Activated gamma-delta T cell treated with Interleukin-2 at 50 U/mL for 16 hours (primary cell): Measurements from ENCODE around the gene CST8.
"Not testable (repeated sequence)": the region's sequence is repeated elsewhere in the genome, so short reads cannot be mapped to it uniquely, and the experiment has no call there.

ENCODE experiments used
- DNase-seq: peaks from one replicate; pipeline ENCODE4 v3.0.0-alpha.2; 2020

CST8 gene, protein sequence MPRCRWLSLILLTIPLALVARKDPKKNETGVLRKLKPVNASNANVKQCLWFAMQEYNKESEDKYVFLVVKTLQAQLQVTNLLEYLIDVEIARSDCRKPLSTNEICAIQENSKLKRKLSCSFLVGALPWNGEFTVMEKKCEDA

DNA sequence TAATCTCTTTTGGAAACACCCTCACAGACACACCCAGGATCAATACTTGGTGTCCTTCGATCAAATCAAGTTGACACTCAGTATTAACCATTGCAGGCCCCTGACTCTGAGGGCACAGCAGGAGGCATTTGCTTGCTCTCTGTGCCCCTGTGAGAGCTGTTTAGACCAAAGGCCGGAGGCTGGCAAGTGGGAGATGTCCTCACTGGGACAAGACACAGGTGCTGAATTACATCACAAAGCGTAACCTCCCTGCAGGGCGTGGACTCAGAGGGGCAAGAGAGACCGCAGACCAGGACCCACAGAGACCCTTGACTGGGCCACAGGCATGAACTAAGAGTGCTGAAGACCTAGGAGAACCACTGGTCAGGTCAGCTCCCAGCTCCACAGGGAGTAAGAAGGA is at the start of gene CST8:
CST8 (plus strand) TSS at position 301 of the 400 bp plus-strand sequence. CDS start 551 bp downstream, outside the sequence.
- DNase-seq: no peak

DNA sequence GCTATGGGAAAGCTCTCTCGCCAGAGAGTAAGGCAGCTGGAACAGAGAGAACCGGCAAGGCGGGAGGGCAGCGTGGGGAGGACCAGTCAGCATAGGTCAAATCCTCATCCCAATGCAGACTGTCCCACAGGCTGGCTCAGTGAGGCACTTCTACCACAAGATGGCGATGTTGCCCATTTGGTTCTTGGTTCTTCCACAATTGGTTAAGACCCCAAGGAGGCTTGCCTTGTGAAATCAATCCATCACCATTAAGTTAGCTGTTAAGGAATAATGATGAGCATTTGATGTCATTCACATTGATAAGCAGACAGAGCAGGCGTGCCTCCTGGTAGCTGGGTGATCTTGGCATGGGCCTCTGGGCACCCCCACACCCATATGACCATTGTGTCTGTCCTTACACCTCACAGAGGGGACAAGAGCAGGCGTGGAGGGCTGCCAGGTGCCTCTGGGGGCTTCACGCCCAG is 49.0 kb upstream of the CST8 start:
- DNase-seq: peak; percentile 61

DNA sequence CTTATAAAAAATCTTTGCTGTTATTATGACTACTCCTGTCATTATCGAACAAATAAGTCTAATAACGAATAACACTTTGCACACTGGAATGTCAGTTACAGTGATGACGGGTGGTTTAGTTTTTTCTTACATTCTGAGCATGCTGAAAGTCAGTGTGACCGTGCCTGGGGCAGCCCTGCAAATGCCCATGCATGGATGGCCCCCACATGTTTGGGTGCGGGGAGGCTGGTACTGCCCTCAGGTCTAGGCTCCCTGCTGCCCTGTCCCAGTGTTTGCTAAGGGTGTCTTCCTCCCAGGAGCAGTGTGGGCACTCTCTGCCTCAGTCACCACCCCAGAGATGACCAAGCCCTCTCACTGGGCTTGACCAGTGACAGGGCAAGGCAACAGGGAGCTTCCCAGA is 48.5 kb upstream of the CST8 start:
- DNase-seq: no peak

DNA sequence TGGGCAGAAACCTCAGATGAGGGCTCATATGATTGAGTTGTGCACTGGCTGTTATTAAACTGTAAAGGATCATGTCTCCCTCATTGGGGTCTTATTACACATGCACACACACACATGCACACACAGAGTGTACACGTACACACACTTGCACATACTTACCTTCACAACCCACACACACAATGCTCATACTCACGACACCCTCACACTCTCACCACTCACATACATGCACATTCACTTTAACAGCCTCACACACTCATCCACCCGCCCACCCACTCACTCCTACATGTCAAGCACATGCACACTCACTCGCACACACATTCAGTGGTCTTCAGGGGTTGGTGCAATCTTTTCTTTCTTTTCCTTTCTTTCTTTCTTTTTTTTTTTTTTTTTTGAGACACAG is 46.1 kb upstream of the CST8 start:
- no peak for DNase-seq

DNA sequence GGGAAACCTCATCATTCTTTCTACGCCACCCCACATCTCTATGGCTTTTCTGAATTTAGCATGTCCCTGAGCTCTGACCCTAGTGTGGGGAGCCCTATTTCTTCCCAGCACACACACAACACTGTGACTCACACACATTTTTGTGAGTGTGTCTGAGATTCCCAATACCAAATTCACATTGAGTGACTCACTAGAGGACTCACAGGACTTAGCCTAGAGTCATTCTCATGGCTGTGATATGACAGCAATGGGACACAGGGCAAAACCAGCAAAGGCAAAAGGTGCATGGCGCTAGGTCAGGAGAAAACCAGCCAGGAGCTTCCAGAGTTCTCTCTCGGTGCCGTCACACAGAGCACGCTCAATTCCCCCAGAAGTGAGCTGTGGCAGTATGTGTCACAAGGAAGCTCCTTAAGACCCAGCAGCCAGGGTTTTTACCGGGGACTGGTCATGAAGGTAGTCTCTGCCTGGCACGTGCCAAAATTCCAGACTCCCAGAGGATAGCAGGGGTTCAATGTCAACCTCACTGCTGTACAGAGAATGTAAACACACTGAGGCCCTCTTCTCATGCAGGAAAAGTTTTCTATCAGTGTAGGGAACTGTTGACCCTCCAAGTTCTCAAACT is 45.2 kb upstream of the CST8 start:
- DNase-seq: no peak

DNA sequence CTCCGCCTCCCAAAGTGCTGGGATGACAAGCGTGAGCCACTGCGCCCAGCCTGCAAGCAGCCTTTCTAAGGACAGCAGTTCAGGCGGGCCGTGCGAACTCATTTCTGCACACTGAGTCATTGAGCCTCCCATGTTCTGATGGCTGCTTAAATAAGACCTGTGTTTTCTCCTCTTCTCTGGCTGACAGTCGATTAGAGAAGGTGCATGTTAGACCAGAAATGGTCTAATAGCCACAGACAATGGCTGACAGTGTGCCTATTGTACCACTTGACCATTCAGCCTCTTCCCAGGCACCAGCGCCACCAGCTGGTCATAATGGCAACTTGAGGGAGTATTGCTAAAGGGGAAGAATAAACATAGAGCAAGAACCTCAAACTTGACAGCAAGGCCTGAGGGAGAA is 44.4 kb upstream of the CST8 start:
- DNase-seq: no peak

DNA sequence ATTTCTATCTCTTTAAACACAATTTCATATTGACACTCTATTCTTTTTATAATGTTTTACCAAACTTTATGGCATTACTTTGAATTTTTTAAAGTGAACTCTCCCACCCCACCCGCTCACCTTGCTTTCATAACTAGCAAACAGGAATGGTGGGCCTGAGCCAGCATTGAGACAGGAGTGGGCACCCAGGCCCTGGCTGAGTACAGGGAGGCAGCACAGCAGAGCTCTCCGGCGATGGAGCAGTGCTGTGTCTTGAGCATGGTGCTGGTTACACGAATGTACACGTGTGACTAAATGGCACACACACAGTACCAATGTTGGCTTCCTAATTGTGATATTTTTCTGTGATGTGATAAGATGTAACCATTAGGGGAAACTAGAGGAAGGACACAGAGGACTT is 42.8 kb upstream of the CST8 start:
- DNase-seq: no peak

DNA sequence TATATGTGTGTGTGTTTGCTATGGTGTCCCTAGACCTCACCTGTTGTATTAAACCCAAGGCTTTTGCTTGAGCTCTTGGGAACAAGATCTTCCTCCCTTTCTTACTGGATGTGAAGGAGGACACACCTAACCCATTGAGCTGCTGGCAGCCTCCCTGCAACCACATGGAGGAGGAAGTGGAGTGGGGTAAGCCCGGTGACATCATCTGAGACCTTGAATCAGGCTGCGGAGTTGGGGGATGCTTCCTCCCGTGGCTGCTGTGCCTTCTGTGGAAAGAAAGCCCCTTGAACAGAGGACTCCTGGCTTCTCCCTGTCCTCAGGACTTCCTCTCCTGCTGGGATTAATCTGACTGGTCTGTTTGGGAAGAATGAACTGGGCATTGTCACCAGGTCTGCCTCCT is 41.5 kb upstream of the CST8 start:
- DNase-seq: no peak

DNA sequence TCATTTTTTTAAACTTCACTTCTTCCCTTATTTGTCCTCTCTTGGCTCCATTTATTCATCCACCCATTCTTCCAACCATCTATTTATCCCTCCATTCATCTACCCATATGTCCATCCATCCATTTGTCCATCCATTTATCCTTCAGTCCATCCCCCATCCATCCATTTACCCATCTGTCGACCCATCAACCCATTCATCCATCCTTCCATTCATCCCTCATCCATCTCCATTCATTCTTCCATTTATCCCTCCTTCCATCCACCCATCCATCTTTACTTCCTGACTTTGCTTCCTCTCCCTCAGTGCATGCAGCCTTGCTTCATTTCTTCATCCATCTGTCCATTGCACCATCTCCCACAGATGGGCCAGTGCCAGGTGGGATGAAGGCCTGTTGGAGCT is 40.0 kb upstream of the CST8 start:
- no peak for DNase-seq

DNA sequence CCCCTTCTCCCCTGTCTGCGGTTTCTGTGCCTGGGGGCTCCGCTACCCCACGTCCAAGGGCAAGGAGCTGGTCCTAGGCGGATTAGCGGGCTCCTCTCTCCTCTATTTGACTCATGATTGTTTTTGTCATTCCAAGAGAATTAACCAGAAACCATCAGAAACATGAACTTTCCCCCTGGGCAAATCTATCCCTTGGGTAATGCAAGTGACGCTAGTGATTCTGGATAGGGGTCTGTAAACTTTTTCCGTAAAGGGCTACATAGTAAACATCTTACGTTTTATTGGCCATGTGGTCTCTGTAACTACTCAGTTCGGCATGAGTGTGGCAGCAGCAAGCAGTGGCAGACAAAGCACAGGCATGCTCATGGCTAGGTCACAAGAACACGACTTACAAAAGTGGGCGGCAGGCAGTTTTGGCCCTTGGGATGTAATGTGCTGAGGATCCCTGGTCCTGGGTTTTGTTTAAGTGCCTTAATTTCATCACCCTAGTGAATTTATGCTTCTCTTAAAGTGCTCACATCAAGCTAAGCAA is 38.9 kb upstream of the CST8 start:
- DNase-seq: no peak

DNA sequence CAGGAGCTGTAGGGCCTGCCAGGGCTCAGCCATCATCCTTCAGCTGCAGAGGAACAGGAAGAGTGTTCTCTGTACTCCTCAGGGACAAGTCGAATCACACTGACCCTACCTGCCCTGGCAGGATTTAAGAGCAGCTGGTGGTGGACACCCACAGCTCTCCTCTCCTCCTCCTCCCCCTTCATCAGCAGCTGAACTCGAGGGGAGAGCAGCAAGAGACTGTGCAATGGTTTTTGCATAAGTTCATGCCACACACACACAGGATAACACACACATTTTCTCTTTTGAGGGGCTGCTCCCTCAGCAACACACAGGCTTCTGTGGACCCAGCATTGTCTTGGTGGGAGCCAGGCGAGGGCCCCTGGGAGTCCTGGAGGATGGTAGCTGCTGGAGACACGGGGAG is 38.1 kb upstream of the CST8 start, which contains the start of gene CST11:
CST11 (minus strand) TSS at position 101 of the 400 bp plus-strand sequence; CDS start at position 36, 65 bp downstream.
- DNase-seq: no peak

DNA sequence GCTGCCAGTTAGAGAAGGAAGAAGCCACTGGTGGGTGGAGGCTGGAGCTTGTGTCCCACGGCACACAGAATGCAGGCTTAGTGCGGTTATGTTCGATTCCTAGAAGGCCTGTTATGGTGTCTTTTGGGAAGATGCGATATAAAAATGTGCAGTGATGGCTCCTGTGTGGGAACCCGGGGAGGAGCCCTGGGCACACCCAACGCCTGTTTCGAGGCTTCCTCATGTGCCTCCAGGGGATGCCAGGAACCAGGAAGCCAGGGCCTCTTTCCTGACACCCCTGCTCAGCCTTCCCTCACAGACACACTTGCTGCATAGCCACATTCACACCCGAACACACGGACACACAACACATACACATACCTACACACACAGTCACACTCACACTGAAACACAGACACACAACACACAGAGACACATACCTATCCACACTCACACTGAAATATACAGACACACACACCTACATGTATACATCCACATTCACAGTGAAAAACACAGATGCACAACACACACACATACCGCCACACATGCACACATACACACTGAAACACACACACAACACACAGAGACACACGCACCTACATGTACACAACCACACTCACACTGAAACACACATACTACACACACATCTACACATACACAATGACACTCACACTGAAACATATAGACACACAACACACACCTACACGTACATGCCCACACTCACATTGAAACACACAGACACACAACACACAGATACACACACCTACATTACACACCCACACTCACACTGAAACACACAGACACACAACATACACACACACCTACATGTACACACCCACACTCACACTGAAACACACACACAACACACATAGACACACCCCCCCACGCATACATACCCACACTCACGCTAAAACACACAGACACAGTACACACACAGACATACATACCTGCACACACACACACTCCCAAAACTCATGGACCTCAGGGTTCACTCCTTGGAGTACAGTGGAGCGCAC is 37.1 kb upstream of the CST8 start:
- no peak for DNase-seq

DNA sequence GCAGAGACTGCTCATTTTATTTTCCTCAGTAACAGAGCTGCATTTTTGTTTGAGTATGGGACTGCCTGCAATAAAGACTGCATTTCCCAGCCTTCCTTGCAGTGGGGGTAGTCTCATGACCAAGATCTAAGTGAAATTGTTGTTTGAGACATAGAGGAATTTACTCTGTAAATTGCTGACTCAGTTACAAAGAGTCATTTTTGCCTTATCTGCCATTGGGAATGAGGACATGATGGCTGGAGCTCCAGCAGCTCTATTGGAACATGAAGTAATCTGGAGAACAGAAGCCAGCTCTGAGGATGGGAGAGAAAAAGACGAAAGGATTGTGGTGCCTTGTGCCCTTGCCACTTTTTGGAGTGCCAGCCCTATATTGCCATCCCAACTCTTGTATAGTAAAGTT is 36.1 kb upstream of the CST8 start:
- DNase-seq: no peak

DNA sequence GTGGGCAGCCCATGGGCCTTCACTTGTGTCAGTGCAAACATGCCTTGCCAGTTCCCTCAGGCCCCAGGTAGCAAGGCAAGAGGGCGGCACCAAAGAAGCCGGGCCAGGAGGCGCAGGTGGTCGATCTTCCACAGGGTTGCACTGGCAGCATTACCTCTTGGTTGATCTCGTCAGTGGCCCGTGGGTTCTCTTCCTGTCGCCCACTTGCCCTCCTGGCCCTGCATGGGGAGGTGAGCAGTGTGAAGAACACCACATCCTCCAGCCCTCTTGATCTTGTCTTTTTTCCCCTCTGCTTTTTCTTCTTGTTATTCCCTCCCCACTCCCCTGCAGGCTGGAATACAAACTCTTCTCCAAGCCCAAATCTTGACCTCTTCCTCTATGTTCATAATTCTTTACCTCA is 35.3 kb upstream of the CST8 start:
- DNase-seq: no peak

DNA sequence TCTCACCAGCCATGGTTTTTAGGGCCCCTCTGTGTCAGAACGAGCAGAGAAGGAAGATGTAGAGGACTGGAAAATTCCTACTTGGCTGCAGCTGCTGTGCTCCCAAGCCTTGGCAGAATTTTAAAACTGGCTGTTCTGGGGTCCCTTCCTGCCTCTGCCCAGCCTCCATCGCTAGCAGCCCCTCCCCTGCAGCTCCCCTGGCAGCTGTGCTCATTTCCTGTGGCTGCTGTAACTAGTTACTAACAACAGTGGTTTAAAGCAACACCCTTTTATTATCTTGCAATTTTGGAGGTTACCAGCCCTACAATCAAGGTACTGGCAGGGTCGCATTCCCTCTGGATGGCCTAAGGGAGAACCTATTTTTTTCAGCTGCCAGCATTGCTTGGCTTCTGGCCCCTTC is 34.5 kb upstream of the CST8 start:
- no peak for DNase-seq

DNA sequence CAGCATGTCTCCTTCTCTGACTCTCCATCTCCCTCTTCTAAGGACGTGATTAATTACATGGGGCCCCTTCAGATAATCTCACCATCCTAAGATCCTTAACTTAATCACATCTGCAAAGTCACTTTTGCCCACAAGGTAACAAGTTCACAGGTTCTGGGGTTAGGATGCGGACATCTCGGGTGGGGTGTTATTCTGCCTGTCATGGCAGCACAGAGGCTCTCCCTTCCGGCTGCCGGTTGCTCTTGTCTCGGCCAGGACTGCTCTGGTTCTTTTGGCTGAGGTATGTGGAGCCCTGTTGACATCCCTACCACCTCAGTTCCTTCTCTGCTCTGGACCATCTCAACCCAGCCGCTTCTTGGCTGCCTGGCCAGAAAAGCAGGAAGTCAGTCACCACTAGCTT is 34.0 kb upstream of the CST8 start:
- DNase-seq: no peak

DNA sequence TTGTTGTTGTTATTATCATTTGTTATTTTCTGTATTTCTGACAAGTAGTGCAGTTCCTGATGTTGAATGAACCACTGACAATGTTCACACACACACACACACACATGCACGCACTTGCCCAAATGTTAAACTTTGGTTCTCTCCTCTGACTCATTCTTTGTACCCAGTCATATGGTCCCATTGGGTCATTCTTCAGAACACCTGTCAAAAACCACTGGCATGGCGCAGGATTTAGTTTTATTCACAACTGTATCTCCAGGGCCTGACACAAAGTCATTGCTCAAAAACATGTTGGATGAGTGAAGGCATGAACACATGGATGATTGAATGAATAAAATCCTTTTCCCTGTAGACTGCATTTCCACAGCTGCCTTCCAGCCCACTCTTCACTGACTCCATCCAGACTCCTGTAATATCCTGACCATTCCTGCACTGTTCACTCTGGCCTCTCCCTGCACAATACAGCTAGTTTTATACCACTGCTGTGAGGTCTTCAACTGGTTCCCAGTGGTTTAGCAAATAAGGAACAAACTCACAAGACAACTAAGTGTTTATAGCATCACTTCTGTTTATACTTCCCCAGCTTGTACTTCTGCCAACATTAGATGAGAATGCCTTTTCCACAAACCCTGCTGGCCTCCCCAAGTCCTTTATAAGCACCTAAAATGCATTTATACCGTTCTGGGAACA is 31.3 kb upstream of the CST8 start:
- no peak for DNase-seq

DNA sequence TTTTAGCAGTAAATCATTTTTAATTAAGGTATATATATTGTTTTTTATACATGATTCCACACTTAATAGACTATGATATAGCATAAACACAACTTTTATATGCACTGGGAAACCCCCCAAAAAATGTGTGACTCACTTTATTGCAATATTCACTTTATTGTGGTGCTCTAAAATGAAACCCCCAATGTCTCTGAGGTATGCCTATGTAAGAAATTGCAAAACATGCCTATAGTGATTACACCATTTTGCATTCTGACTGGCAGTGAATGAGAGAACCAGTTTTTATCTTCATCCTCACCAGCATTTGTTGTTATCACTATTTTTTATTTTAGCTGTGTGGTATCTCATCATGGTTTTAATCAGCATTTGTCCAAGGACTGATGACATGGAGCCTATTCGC is 29.7 kb upstream of the CST8 start:
- DNase-seq: no peak

DNA sequence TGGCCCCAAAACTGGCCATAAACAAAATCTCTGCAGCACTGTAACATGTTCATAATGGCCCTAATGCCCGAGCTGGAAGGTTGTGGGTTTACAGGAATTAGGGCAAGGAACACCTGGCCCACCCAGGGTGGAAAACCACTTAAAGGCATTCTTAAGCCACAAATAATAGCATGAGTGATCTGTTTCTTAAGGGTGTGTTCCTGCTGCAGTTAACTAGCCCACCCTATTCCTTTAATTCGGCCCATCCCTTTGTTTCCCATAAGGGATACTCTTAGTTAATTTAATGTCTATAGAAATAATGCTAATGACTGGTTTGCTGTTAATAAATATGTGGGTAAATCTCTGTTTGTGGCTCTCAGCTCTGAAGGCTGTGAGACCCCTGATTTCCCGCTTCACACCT is 24.0 kb upstream of the CST8 start:
- DNase-seq: not testable (repeated sequence)

DNA sequence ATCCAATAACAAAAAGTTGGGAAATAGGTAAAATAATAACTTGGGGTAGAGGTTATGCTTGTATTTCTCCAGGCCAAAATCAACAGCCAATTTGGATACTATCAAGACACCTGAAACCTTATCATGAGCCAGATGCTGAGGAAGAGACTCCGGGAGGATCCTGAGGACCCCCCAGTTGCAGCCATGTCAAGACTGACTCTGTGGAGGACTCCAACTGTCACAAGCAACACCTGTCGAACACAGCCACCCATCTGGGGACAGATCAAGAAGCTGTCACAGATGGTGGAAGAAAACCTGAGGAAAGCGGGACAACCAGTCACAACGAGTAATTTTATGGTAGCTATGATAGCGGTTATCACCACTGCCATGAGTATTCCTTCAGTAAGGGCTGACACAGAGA is 18.6 kb upstream of the CST8 start:
- not testable (repeated sequence) for DNase-seq

DNA sequence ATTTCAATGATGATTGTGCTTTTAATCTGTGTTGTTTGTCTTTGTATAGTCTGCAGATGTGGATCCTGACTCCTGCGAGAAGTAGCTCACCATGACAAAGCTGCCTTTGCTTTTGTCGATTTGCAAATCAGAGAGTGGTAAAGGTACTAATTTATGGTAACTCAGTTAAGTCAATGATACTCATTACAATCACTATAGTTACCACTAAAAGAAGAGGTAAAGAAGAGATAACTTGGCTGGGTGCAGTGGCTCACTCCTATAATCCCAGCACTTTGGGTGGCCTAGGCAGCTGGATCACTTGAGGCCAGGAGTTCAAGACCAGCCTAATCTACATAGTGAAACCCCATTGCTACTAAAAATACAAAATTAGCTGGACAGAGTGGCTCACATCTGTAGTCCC is 17.6 kb upstream of the CST8 start:
- not testable (repeated sequence) for DNase-seq

DNA sequence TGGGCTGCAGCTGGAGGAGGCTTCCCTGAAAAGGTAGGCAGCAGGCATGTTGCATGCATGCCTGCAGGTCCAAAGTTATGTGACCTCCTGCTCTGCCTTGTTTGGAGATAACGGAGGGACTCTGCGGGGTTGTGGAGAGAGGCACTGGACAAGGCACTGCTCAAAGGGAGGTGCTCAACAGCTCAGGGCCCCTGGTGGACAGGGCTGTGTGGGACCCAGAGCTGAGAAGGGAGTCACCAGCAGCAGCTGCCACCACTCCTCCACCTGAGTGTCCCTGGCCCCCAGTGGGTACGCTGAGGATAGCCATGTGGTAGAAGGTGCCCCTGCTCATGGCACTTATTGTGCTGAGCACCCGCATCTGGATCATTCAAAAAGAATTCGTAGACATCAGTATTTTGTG is 15.5 kb upstream of the CST8 start:
- no peak for DNase-seq
